IPS DF 6.9 (cell line): ENCODE measurements around the gene MYO5A.
"Not testable (repeated sequence)": the region's sequence is repeated elsewhere in the genome, so short reads cannot be mapped to it uniquely, and the experiment has no call there.

ENCODE experiments used
- DNase-seq: peaks from one replicate; pipeline ENCODE4 v3.0.0-alpha.2; 2013; ENCODE audit warnings: low read depth, low spot score
- H3K27ac ChIP-seq: one replicate; pipeline ENCODE4 v1.5.1; 2013; ENCODE audit warnings: low read length, control low read depth
- H3K27me3 ChIP-seq: 2 replicates; pipeline ENCODE4 v1.6.1; 2013; ENCODE audit warnings: mild to moderate bottlenecking, low read length; ENCODE audit not compliant: control insufficient read depth, insufficient read depth
- H3K36me3 ChIP-seq: 2 replicates; pipeline ENCODE4 v1.6.1; 2013; ENCODE audit warnings: low read length; ENCODE audit not compliant: control insufficient read depth, insufficient read depth
- H3K4me1 ChIP-seq: 2 replicates; pipeline ENCODE4 v1.6.1; 2013; ENCODE audit warnings: low read length; ENCODE audit not compliant: control insufficient read depth, insufficient read depth
- H3K4me3 ChIP-seq: 2 replicates; pipeline ENCODE4 v1.5.1; 2013; ENCODE audit warnings: mild to moderate bottlenecking, low read length
- H3K9me3 ChIP-seq: 2 replicates; pipeline ENCODE4 v1.6.1; 2013; ENCODE audit warnings: low read length, inconsistent platforms; ENCODE audit not compliant: control insufficient read depth, insufficient read depth
- WGBS: extraction: QIAGEN DNeasy Blood & Tissue Kit; methylation state at CpG from one replicate; pipeline ENCODE4 v1.1.7; 2013; ENCODE audit warnings: mixed read lengths, missing lambda C conversion rate; ENCODE audit not compliant: insufficient read length, insufficient coverage; 5-methylcytosine and 5-hydroxymethylcytosine counted together

MYO5A gene

GRCh38 chr15:52285941-52286340, 242.7 kb downstream of the MYO5A start:
- DNase-seq, H3K9me3 ChIP-seq, H3K4me3 ChIP-seq, H3K27ac ChIP-seq, H3K36me3 ChIP-seq, H3K27me3 ChIP-seq, H3K4me1 ChIP-seq: not testable (repeated sequence)
- no CpG with 5 or more reads among the region's 34 CpGs for WGBS

- no peak overlapping the region for H3K27ac ChIP-seq
- no peak for DNase-seq
- H3K36me3 ChIP-seq, result no peaks in the 10 kb centered on the region
- H3K4me1 ChIP-seq, result peaks cover 2% of the 10 kb centered on the region; the same call in 1 of the 2 replicates
- no peaks in the 10 kb centered on the region for H3K9me3 ChIP-seq
- no peaks in the 10 kb centered on the region for H3K27me3 ChIP-seq
- WGBS, result no CpG with 5 or more reads among the region's 3 CpGs
- no peak overlapping the region for H3K4me3 ChIP-seq
Observed at GRCh38 chr15:52284164-52284563, 244.5 kb downstream of the MYO5A start.

GRCh38 chr15:52283281-52283680, 245.4 kb downstream of the MYO5A start:
- Histone ChIP-seq H3K36me3 (peaks cover 6% of the 10 kb centered on the region; the same call in 1 of the 2 replicates), H3K9me3 (no peaks in the 10 kb centered on the region), H3K27me3 (no peaks in the 10 kb centered on the region), H3K4me1 (no peaks in the 10 kb centered on the region), H3K4me3 (no peak overlapping the region), H3K27ac (no peak overlapping the region)
- DNase-seq, result no peak
- WGBS, result no CpG with 5 or more reads among the region's 6 CpGs

- Histone ChIP-seq H3K9me3 (no peaks in the 10 kb centered on the region), H3K4me3 (no peak overlapping the region), H3K27me3 (no peaks in the 10 kb centered on the region), H3K4me1 (no peaks in the 10 kb centered on the region), H3K36me3 (peaks cover 8% of the 10 kb centered on the region; the same call in 1 of the 2 replicates), H3K27ac (no peak overlapping the region)
- DNase-seq, result no peak
- no CpG with 5 or more reads among the region's 14 CpGs for WGBS
Observed at GRCh38 chr15:52282418-52282817, 246.3 kb downstream of the MYO5A start.

- no peak for DNase-seq
- WGBS, result no CpG with 5 or more reads among the region's 10 CpGs
Observed at GRCh38 chr15:52281085-52282035, 247.3 kb downstream of the MYO5A start.

GRCh38 chr15:52280326-52281084, 248.2 kb downstream of the MYO5A start:
- no peaks in the 10 kb centered on the region for H3K27me3 ChIP-seq
- H3K4me3 ChIP-seq, result no peak overlapping the region
- no peak for DNase-seq
- no peak overlapping the region for H3K27ac ChIP-seq
- WGBS, result no CpG with 5 or more reads among the region's 11 CpGs
- no peaks in the 10 kb centered on the region for H3K9me3 ChIP-seq
- peaks cover 8% of the 10 kb centered on the region; the same call in 1 of the 2 replicates for H3K36me3 ChIP-seq
- no peaks in the 10 kb centered on the region for H3K4me1 ChIP-seq

More at GRCh38 chr15:52281085-52282035, 247.3 kb downstream of the MYO5A start:
- H3K27me3 ChIP-seq, result no peaks in the 10 kb centered on the region
- H3K9me3 ChIP-seq, result no peaks in the 10 kb centered on the region
- no peak overlapping the region for H3K4me3 ChIP-seq
- peaks cover 8% of the 10 kb centered on the region; the same call in 1 of the 2 replicates for H3K36me3 ChIP-seq
- no peaks in the 10 kb centered on the region for H3K4me1 ChIP-seq
- H3K27ac ChIP-seq, result no peak overlapping the region

GRCh38 chr15:52278636-52279367, 249.9 kb downstream of the MYO5A start:
- Histone ChIP-seq H3K27me3 (no peaks in the 10 kb centered on the region), H3K4me1 (no peaks in the 10 kb centered on the region), H3K4me3 (no peak overlapping the region), H3K27ac (no peak overlapping the region), H3K9me3 (no peaks in the 10 kb centered on the region), H3K36me3 (peaks cover 10% of the 10 kb centered on the region; the same call in 1 of the 2 replicates)
- WGBS, result no CpG with 5 or more reads among the region's 13 CpGs
- DNase-seq, result no peak

- no peaks in the 10 kb centered on the region for H3K4me1 ChIP-seq
- WGBS, result no CpG with 5 or more reads among the region's 3 CpGs
- no peak overlapping the region for H3K27ac ChIP-seq
- H3K27me3 ChIP-seq, result no peaks in the 10 kb centered on the region
- no peak for DNase-seq
- peaks cover 10% of the 10 kb centered on the region; the same call in 1 of the 2 replicates for H3K36me3 ChIP-seq
- H3K9me3 ChIP-seq, result no peaks in the 10 kb centered on the region
- H3K4me3 ChIP-seq, result no peak overlapping the region
Observed at GRCh38 chr15:52278135-52278534, 250.5 kb downstream of the MYO5A start.

- no peak overlapping the region for H3K4me3 ChIP-seq
- WGBS, result no CpG with 5 or more reads among the region's 9 CpGs
- H3K27ac ChIP-seq, result no peak overlapping the region
- H3K4me1 ChIP-seq, result no peaks in the 10 kb centered on the region
- H3K36me3 ChIP-seq, result peaks cover 12% of the 10 kb centered on the region; the same call in 1 of the 2 replicates
- no peaks in the 10 kb centered on the region for H3K9me3 ChIP-seq
- H3K27me3 ChIP-seq, result no peaks in the 10 kb centered on the region
- no peak for DNase-seq
Observed at GRCh38 chr15:52277575-52277974, 251.1 kb downstream of the MYO5A start.

GRCh38 chr15:52276256-52276770, 252.4 kb downstream of the MYO5A start:
- peaks cover 15% of the 10 kb centered on the region; the same call in 1 of the 2 replicates for H3K36me3 ChIP-seq
- DNase-seq, result no peak
- H3K4me3 ChIP-seq, result no peak overlapping the region
- WGBS, result no CpG with 5 or more reads among the region's 7 CpGs
- no peaks in the 10 kb centered on the region for H3K4me1 ChIP-seq
- H3K27me3 ChIP-seq, result no peaks in the 10 kb centered on the region
- no peaks in the 10 kb centered on the region for H3K9me3 ChIP-seq
- H3K27ac ChIP-seq, result no peak overlapping the region
